Activated CD4-positive, alpha-beta T cell treated with anti-CD3 and anti-CD28 coated beads for 36 hours (primary cell): ENCODE results near the gene CARMIL1. TPM values are rescaled to one million over a fixed set of nuclear protein-coding genes. Genes with fewer than 3 reads are reported as not detected.

Source experiments
- ATAC-seq: fragments of 200-7000 bp; cut with Tn5 transposase; one replicate; pipeline ENCODE4 v1.10.0; 2021; ENCODE audit warnings: mild to moderate bottlenecking, moderate library complexity
- CTCF ChIA-PET: fragments of 350-600 bp; sonication (Branson Sonifier 250); formaldehyde crosslinking; loops from one replicate; lab custom pipeline; 2021; ENCODE audit warnings: antibody characterized with exemption; lab: Charles Lee
- POLR2A ChIA-PET: fragments of 350-600 bp; sonication (Branson Sonifier 250); formaldehyde crosslinking; loops from one replicate; lab custom pipeline; 2021; ENCODE audit warnings: antibody characterized with exemption, inconsistent platforms; lab: Charles Lee
- DNase-seq: peaks from one replicate; pipeline ENCODE4 v3.0.0-alpha.2; 2020
- H3K27ac Mint-ChIP-seq: one replicate; pipeline ENCODE4 v1.8.0; 2021; ENCODE audit warnings: mixed read lengths
- H3K27me3 Mint-ChIP-seq: one replicate; pipeline ENCODE4 v1.8.0; 2021; ENCODE audit warnings: mixed read lengths
- H3K36me3 Mint-ChIP-seq: one replicate; pipeline ENCODE4 v1.8.0; 2021; ENCODE audit warnings: low read depth, mixed read lengths
- H3K4me1 Mint-ChIP-seq: one replicate; pipeline ENCODE4 v1.8.0; 2021; ENCODE audit warnings: mixed read lengths
- H3K4me3 Mint-ChIP-seq: one replicate; pipeline ENCODE4 v1.8.0; 2021; ENCODE audit warnings: mild to moderate bottlenecking, moderate library complexity, mixed read lengths
- H3K9me3 Mint-ChIP-seq: one replicate; pipeline ENCODE4 v1.8.0; 2021; ENCODE audit warnings: low read depth, mixed read lengths
- intact Hi-C, 2 experiments: fragments of 100-400 bp; cut with DNase I in 1 of 2; cut with micrococcal nuclease in 1 of 2; formaldehyde crosslinking; loops; one replicate each; pipeline versions ENCODE4 v1.14.2 to v1.15.1; 2022 to 2024; cut with DNase I, micrococcal nuclease
- total RNA-seq, 2 experiments: library from RNA; stranded (reverse); gene quantifications; one replicate each; pipeline ENCODE4 v1.2.3, GENCODE V29; 2021

CARMIL1 gene
- total RNA-seq, 2 experiments from 2014 or later: 4.5 to 4.9 TPM

- POLR2A ChIA-PET: no interaction called here
- H3K27me3 Mint-ChIP-seq: no peaks in the 10 kb centered on the region
Observed at GRCh38 chr6:25473447-25473846, 194.3 kb downstream of the CARMIL1 start.

GRCh38 chr6:25476126-25476525, 197.0 kb downstream of the CARMIL1 start:
- H3K27ac Mint-ChIP-seq: no peak overlapping the region
- POLR2A ChIA-PET: no interaction called here
- H3K4me1 Mint-ChIP-seq: no peaks in the 10 kb centered on the region
- no peak overlapping the region for H3K4me3 Mint-ChIP-seq
- CTCF ChIA-PET: interaction anchor here (1.3 to 1.6 kb wide), 3 partner anchors 26 to 253 kb away, joined by 3 to 4 read pairs (median 3); no protein-coding TSS in a partner anchor
- H3K36me3 Mint-ChIP-seq: no peaks in the 10 kb centered on the region
- H3K9me3 Mint-ChIP-seq: no peaks in the 10 kb centered on the region
- DNase-seq (no peak), ATAC-seq (no peak)
- no peaks in the 10 kb centered on the region for H3K27me3 Mint-ChIP-seq
- intact Hi-C loops: no loop called here

More at GRCh38 chr6:25473447-25473846, 194.3 kb downstream of the CARMIL1 start:
- ATAC-seq: no peak
- Mint-ChIP-seq H3K9me3 (no peaks in the 10 kb centered on the region), H3K4me1 (no peaks in the 10 kb centered on the region), H3K4me3 (no peak overlapping the region), H3K36me3 (no peaks in the 10 kb centered on the region), H3K27ac (no peak overlapping the region)
- no peak for DNase-seq
- CTCF ChIA-PET: interaction anchor here (0.5 kb wide), 1 partner anchor 16 kb away, joined by 3 read pairs; no protein-coding TSS in a partner anchor
- intact Hi-C loops: no loop called here

- ATAC-seq: peak; percentile 73
- CTCF ChIA-PET: interaction anchor here (1.2 to 1.6 kb wide), 3 partner anchors 9 to 254 kb away, joined by 3 to 4 read pairs (median 3); no protein-coding TSS in a partner anchor
- no peaks in the 10 kb centered on the region for H3K27me3 Mint-ChIP-seq
Observed at GRCh38 chr6:25477006-25477590, 197.9 kb downstream of the CARMIL1 start.

GRCh38 chr6:25478973-25479372, 199.8 kb downstream of the CARMIL1 start:
- POLR2A ChIA-PET: no interaction called here

More at GRCh38 chr6:25477006-25477590, 197.9 kb downstream of the CARMIL1 start:
- Mint-ChIP-seq H3K4me3 (no peak overlapping the region), H3K36me3 (no peaks in the 10 kb centered on the region), H3K4me1 (no peaks in the 10 kb centered on the region), H3K27ac (no peak overlapping the region), H3K9me3 (no peaks in the 10 kb centered on the region)
- POLR2A ChIA-PET: no interaction called here
- DNase-seq: no peak
- intact Hi-C loops: no loop called here

DNA sequence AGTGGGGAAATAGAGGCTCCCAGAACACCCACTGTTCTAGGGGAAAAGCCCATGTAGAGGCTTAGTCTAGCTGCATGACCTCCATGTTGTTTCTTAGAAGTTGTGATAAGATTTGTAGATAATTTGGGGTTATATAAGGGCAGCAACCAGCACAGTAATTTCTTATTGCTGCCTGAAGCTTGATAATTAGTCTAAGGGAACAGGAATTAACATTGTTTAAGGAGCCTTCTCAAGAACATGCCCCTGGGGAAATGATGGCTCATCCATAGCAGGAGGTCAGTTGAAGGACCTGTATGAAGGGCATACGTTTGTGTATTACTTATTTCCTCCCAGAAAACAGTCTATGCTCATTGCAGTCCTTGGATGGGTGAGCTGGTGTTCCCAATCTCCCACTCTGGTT, 202.1 kb downstream of the CARMIL1 start:
- no peak overlapping the region for H3K4me3 Mint-ChIP-seq
- no peaks in the 10 kb centered on the region for H3K27me3 Mint-ChIP-seq
- no peaks in the 10 kb centered on the region for H3K9me3 Mint-ChIP-seq
- peaks cover 5% of the 10 kb centered on the region for H3K36me3 Mint-ChIP-seq
- POLR2A ChIA-PET: no interaction called here
- DNase-seq: no peak
- no peak overlapping the region for H3K27ac Mint-ChIP-seq
- CTCF ChIA-PET: interaction anchor here (1.0 to 1.3 kb wide), 4 partner anchors 9 to 258 kb away, joined by 3 to 5 read pairs (median 4); partner anchors contain the start of gene CARMIL1
- no peaks in the 10 kb centered on the region for H3K4me1 Mint-ChIP-seq
- ATAC-seq: no peak
- intact Hi-C loops: no loop called here

More at GRCh38 chr6:25478973-25479372, 199.8 kb downstream of the CARMIL1 start:
- H3K4me3 Mint-ChIP-seq: no peak overlapping the region
- DNase-seq (no peak), ATAC-seq (no peak)
- peaks cover 5% of the 10 kb centered on the region for H3K36me3 Mint-ChIP-seq
- CTCF ChIA-PET: interaction anchor here (0.6 kb wide), 1 partner anchor 77 kb away, joined by 3 read pairs; no protein-coding TSS in a partner anchor
- H3K4me1 Mint-ChIP-seq: no peaks in the 10 kb centered on the region
- no peaks in the 10 kb centered on the region for H3K27me3 Mint-ChIP-seq
- no peaks in the 10 kb centered on the region for H3K9me3 Mint-ChIP-seq
- intact Hi-C loops: no loop called here
- H3K27ac Mint-ChIP-seq: no peak overlapping the region

DNA sequence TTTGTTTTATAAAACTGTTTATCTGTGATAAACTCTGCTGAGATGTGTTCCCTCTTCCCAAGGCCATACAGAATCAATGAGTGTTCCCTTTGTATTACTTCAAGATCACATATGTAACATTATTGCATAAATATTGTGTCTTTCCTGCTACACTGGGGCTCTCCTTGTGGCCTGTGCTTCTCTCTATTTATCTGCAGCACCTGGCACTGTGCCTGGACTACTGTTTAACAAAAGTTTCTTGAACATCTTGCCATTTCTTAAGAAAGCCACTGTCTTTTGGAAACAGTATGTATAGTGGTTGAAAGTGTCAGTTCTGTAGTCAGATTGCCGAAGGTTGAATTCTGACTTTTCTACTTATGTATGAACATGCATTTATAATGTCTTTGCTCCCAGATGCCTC, 203.8 kb downstream of the CARMIL1 start:
- CTCF ChIA-PET: no interaction called here
- Mint-ChIP-seq H3K36me3 (peaks cover 5% of the 10 kb centered on the region), H3K4me1 (no peaks in the 10 kb centered on the region), H3K4me3 (no peak overlapping the region), H3K27me3 (no peaks in the 10 kb centered on the region), H3K9me3 (no peaks in the 10 kb centered on the region), H3K27ac (no peak overlapping the region)
- POLR2A ChIA-PET: no interaction called here
- ATAC-seq (no peak), DNase-seq (no peak)
- intact Hi-C loops: no loop called here

DNA sequence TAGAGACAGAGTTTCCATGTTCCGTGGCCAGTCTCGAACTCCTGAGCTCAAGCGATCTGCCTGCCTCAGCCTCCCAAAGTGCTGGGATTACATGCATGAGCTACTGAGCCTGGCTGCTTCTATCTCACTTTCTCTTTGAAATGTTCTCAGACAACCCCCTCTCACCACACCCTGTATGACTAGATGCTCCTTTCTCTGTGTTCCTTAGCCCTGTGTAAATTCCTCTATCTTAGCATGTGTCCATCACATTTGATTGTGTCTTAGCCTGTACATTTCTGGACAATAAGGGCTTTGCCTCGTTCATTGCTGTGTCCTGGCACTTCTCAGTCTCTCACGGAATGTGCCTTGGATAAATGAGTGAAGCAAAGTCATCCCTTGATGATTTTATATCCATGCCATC, 204.8 kb downstream of the CARMIL1 start:
- H3K27me3 Mint-ChIP-seq: no peaks in the 10 kb centered on the region
- CTCF ChIA-PET: no interaction called here
- no peak for ATAC-seq

GRCh38 chr6:25484900-25485299, 205.7 kb downstream of the CARMIL1 start:
- H3K27me3 Mint-ChIP-seq: no peaks in the 10 kb centered on the region
- no peak for DNase-seq
- no peaks in the 10 kb centered on the region for H3K9me3 Mint-ChIP-seq

More for the DNA sequence above, 204.8 kb downstream of the CARMIL1 start:
- POLR2A ChIA-PET: no interaction called here
- Mint-ChIP-seq H3K4me1 (no peaks in the 10 kb centered on the region), H3K36me3 (peaks cover 5% of the 10 kb centered on the region), H3K27ac (no peak overlapping the region), H3K9me3 (no peaks in the 10 kb centered on the region), H3K4me3 (no peak overlapping the region)
- intact Hi-C loops: no loop called here
- DNase-seq: no peak

GRCh38 chr6:25485821-25486534, 206.8 kb downstream of the CARMIL1 start:
- CTCF ChIA-PET: interaction anchor here (0.7 to 1.3 kb wide), 3 partner anchors 221 to 263 kb away, joined by 3 to 5 read pairs (median 3); no protein-coding TSS in a partner anchor
- POLR2A ChIA-PET: no interaction called here
- H3K27me3 Mint-ChIP-seq: no peaks in the 10 kb centered on the region
- intact Hi-C loops: no loop called here
- no peak overlapping the region for H3K27ac Mint-ChIP-seq
- H3K4me3 Mint-ChIP-seq: no peak overlapping the region
- peaks cover 4% of the 10 kb centered on the region for H3K4me1 Mint-ChIP-seq
- H3K36me3 Mint-ChIP-seq: peaks cover 5% of the 10 kb centered on the region
- H3K9me3 Mint-ChIP-seq: no peaks in the 10 kb centered on the region
- no peak for ATAC-seq
- DNase-seq: no peak

More at GRCh38 chr6:25484900-25485299, 205.7 kb downstream of the CARMIL1 start:
- intact Hi-C loops: no loop called here
- H3K27ac Mint-ChIP-seq: no peak overlapping the region
- peaks cover 5% of the 10 kb centered on the region for H3K36me3 Mint-ChIP-seq
- ChIA-PET POLR2A (no interaction called here), CTCF (interaction anchor here (0.5 to 1.1 kb wide), 3 partner anchors 174 to 250 kb away, joined by 3 to 5 read pairs (median 3); no protein-coding TSS in a partner anchor)
- ATAC-seq: no peak
- no peak overlapping the region for H3K4me3 Mint-ChIP-seq
- peaks cover 2% of the 10 kb centered on the region for H3K4me1 Mint-ChIP-seq

DNA sequence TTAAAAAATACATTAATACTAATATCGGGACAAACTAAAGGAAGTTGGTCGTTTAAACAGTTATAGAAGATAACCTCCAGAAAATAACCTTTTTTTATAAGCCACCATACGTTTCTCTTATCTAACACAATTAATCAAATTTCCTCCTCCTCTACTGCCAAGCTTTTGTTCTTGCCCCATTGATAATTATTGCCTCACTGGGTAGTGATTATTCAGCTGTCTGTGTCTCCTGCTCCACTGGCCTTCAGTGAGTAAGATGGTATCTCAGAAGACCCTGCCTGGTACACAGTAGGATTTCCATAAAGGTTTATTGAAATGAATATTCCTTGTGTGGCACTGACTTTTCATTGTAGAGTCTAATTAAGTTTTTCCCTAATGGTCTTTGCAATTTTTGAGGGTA, 207.4 kb downstream of the CARMIL1 start:
- no peak overlapping the region for H3K4me3 Mint-ChIP-seq
- no peak for ATAC-seq
- ChIA-PET POLR2A (no interaction called here), CTCF (interaction anchor here (0.5 to 1.3 kb wide), 2 partner anchors 263 to 461 kb away, joined by 3 to 5 read pairs; no protein-coding TSS in a partner anchor)
- H3K36me3 Mint-ChIP-seq: peaks cover 5% of the 10 kb centered on the region
- H3K27ac Mint-ChIP-seq: no peak overlapping the region
- DNase-seq: no peak
- no peaks in the 10 kb centered on the region for H3K27me3 Mint-ChIP-seq
- intact Hi-C loops: no loop called here
- H3K4me1 Mint-ChIP-seq: peaks cover 4% of the 10 kb centered on the region
- no peaks in the 10 kb centered on the region for H3K9me3 Mint-ChIP-seq

- Mint-ChIP-seq H3K36me3 (peaks cover 5% of the 10 kb centered on the region), H3K4me1 (peaks cover 4% of the 10 kb centered on the region), H3K27ac (no peak overlapping the region), H3K4me3 (no peak overlapping the region), H3K27me3 (no peaks in the 10 kb centered on the region), H3K9me3 (no peaks in the 10 kb centered on the region)
- intact Hi-C loops: no loop called here
- CTCF ChIA-PET: interaction anchor here (0.5 to 6.5 kb wide), 3 partner anchors 106 to 461 kb away, joined by 3 to 141 read pairs (median 3); no protein-coding TSS in a partner anchor
- POLR2A ChIA-PET: no interaction called here
- ATAC-seq: no peak
- DNase-seq: no peak
Observed at GRCh38 chr6:25487012-25487411, 207.8 kb downstream of the CARMIL1 start.
